HEK293T (cell line): Measurements from ENCODE around the gene FAM3D.

ENCODE experiments used
- CTCF ChIA-PET: fragments of 350-600 bp; formaldehyde crosslinking; extraction: SDS; loops from one replicate; lab custom pipeline; 2021; ENCODE audit warnings: antibody characterized with exemption, inconsistent platforms; lab: Yijun Ruan, JAX
- POLR2A ChIA-PET: fragments of 350-600 bp; formaldehyde crosslinking; extraction: SDS; loops from one replicate; lab custom pipeline; 2020; ENCODE audit warnings: antibody characterized with exemption, inconsistent platforms; lab: Yijun Ruan, JAX
- DNase-seq: peaks from one replicate; pipeline ENCODE4 v3.0.0; 2012; ENCODE audit warnings: mixed read lengths; ENCODE audit errors: extremely low spot score
- ARNT ChIP-seq: fragments of 450-650 bp; IDR thresholded peaks from 2 replicates; pipeline ENCODE4 v1.6.1; 2017; ENCODE audit warnings: mild to moderate bottlenecking
- BHLHE40 ChIP-seq: fragments of 450-650 bp; IDR thresholded peaks from 2 replicates; pipeline ENCODE4 v1.6.1; 2016; ENCODE audit warnings: mild to moderate bottlenecking, moderate library complexity, borderline replicate concordance
- CTBP1 ChIP-seq: fragments of 450-650 bp; IDR thresholded peaks from 2 replicates; pipeline ENCODE4 v1.6.1; 2016; ENCODE audit warnings: borderline replicate concordance
- ELF4 ChIP-seq: fragments of 450-650 bp; IDR thresholded peaks from 2 replicates; pipeline ENCODE4 v1.6.1; 2017; ENCODE audit warnings: antibody characterized with exemption
- FOXA1 ChIP-seq: fragments of 450-650 bp; IDR thresholded peaks from 2 replicates; pipeline ENCODE4 v1.6.1; 2016; ENCODE audit warnings: mild to moderate bottlenecking
- FOXK2 ChIP-seq: fragments of 450-650 bp; IDR thresholded peaks from 2 replicates; pipeline ENCODE4 v1.6.1; 2016; ENCODE audit warnings: mild to moderate bottlenecking
- FOXM1 ChIP-seq: fragments of 450-650 bp; IDR thresholded peaks from 2 replicates; pipeline ENCODE4 v1.6.1; 2017; ENCODE audit warnings: mild to moderate bottlenecking, borderline replicate concordance
- HDGF ChIP-seq: fragments of 450-650 bp; IDR thresholded peaks from 2 replicates; pipeline ENCODE4 v1.6.1; 2017; ENCODE audit warnings: antibody characterized with exemption, borderline replicate concordance
- L3MBTL2 ChIP-seq: fragments of 450-650 bp; conservative IDR thresholded peaks from 2 replicates; pipeline ENCODE4 v1.6.1; 2016; ENCODE audit warnings: mild to moderate bottlenecking
- LEF1 ChIP-seq: fragments of 450-650 bp; IDR thresholded peaks from 2 replicates; pipeline ENCODE4 v1.6.1; 2017; ENCODE audit warnings: mild to moderate bottlenecking, borderline replicate concordance
- NFRKB ChIP-seq: fragments of 450-650 bp; IDR thresholded peaks from 2 replicates; pipeline ENCODE4 v1.6.1; 2016; ENCODE audit warnings: mild to moderate bottlenecking, moderate library complexity
- PKNOX1 ChIP-seq: fragments of 450-650 bp; IDR thresholded peaks from 2 replicates; pipeline ENCODE4 v1.6.1; 2016
- SP1 ChIP-seq: fragments of 450-650 bp; IDR thresholded peaks from 2 replicates; pipeline ENCODE4 v1.6.1; 2017
- SUZ12 ChIP-seq: fragments of 450-650 bp; IDR thresholded peaks from 2 replicates; pipeline ENCODE4 v1.6.1; 2016; ENCODE audit warnings: mild to moderate bottlenecking
- TARDBP ChIP-seq: fragments of 450-650 bp; IDR thresholded peaks from 2 replicates; pipeline ENCODE4 v1.6.1; 2016
- ZNF384 ChIP-seq: fragments of 450-650 bp; IDR thresholded peaks from 2 replicates; pipeline ENCODE4 v1.6.1; 2016

Gene FAM3D

GRCh38 chr3:58626841-58627569 lies 39.6 kb downstream of the FAM3D start:
- ChIA-PET POLR2A (no interaction called here), CTCF (interaction anchor here (0.5 to 2.8 kb wide), 3 partner anchors 57 to 320 kb away, joined by 3 to 19 read pairs (median 3); no protein-coding TSS in a partner anchor)
- TF ChIP-seq CTBP1 (no peak), ELF4 (no peak), LEF1 (no peak), PKNOX1 (no peak), FOXM1 (no peak), ARNT (no peak), HDGF (no peak), SP1 (no peak), FOXK2 (no peak), NFRKB (no peak), TARDBP (no peak)
- DNase-seq = no peak

GRCh38 chr3:58625196-58625824 lies 41.3 kb downstream of the FAM3D start:
- ChIA-PET CTCF (interaction anchor here (0.9 to 2.8 kb wide), 2 partner anchors 57 to 65 kb away, joined by 3 to 19 read pairs; no protein-coding TSS in a partner anchor), POLR2A (no interaction called here)
- DNase-seq = no peak
- no peak for TF ChIP-seq FOXA1
- TF ChIP-seq FOXM1 = no peak
- no peak for TF ChIP-seq BHLHE40
- TF ChIP-seq ZNF384 = no peak
- no peak for TF ChIP-seq LEF1
- no peak for TF ChIP-seq ARNT
- no peak for TF ChIP-seq NFRKB
- TF ChIP-seq TARDBP = no peak
- no peak for TF ChIP-seq CTBP1

- POLR2A ChIA-PET = no interaction called here
- CTCF ChIA-PET = no interaction called here
- no peak for DNase-seq
- TF ChIP-seq TARDBP (no peak), CTBP1 (no peak), LEF1 (no peak), FOXM1 (no peak), L3MBTL2 (no peak), ARNT (no peak), BHLHE40 (no peak), PKNOX1 (no peak), ELF4 (no peak), FOXK2 (no peak), SP1 (no peak)
Observed at GRCh38 chr3:58624550-58624949, 42.0 kb downstream of the FAM3D start.

- no peak for TF ChIP-seq SP1
- no peak for TF ChIP-seq BHLHE40
- no peak for TF ChIP-seq CTBP1
- TF ChIP-seq FOXM1 = no peak
- no peak for TF ChIP-seq TARDBP
- TF ChIP-seq PKNOX1 = no peak
- no peak for TF ChIP-seq ARNT
- no peak for TF ChIP-seq FOXA1
- TF ChIP-seq L3MBTL2 = no peak
- TF ChIP-seq HDGF = no peak
- TF ChIP-seq SUZ12 = no peak
- TF ChIP-seq FOXK2 = no peak
- no peak for TF ChIP-seq NFRKB
- TF ChIP-seq LEF1 = no peak
- no peak for TF ChIP-seq ELF4
- TF ChIP-seq ZNF384 = no peak
- CTCF ChIA-PET = no interaction called here
- no peak for DNase-seq
- POLR2A ChIA-PET = no interaction called here
Observed at GRCh38 chr3:58623961-58624360, 42.6 kb downstream of the FAM3D start.

GRCh38 chr3:58623478-58623877 lies 43.1 kb downstream of the FAM3D start:
- ChIA-PET POLR2A (no interaction called here), CTCF (no interaction called here)
- DNase-seq = no peak
- TF ChIP-seq SP1 (no peak), PKNOX1 (no peak), FOXA1 (no peak)
